ENCODE data around the gene HNRNPA1L2. TPM values are rescaled to one million over a fixed set of nuclear protein-coding genes. Genes with fewer than 3 reads are reported as not detected.

HNRNPA1L2 gene
- total and polyA plus RNA-seq, 9 of the 15 experiments (the other 6 are each of a cell fraction or from before 2014, with no cell fraction given): 3.7 to 10.8 (median 6.8) TPM

DNA sequence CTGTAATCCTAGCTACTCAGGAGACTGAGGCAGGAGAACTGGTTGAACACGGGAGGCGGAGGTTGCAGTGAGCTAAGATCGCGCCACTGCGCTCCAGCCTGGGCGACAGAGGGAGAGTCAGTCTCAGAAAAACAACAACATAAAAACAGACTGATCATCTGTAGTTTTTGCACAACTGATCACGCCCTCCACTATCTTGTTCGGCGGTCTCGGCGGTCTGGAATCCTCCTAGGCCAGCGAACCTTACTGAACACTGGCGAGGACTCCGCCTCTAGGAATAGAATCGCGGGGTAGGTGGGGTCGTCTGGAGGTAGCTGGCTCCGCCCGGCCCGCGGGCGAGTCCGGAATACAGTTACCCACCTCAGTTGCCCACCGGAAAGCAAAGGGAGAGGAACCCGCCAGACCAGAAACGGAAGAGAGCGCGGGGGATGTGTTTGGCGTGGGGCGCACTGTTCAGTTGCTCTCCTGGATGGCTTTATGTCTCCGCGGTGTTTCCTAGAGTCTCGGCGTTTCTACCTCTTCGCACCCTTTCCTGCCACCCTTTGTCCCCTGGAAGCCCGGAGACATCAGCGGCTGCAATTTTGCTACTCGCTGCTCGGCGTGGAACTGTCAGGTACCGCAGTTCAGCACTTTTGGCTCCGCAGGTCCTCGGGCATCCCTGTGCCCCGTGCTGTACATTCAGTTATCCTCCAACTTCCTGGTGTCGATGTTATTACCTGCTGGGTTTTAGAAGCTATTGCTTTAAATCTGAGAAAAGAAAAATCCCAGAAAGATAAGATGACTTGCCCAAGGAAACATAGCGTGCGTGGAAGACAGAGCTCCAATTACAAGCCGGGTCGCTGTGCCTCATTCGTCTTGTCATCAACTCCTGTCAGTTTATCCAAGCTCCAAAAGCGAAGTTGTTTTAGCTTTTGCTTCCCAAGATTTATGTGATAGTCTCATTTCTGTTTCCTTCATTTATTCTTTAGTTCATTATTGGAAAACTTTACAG, 24.9 kb upstream of the HNRNPA1L2 start (continued):
- TF ChIP-seq REST (IDR thresholded peaks at IDR 0.05; ENCODE audit: borderline replicate concordance): 0 out of 2 replicates have a peak, but pooled peaks have one; percentile 21
- no peak for TF ChIP-seq REST (CRISPR knock-in tag; IDR thresholded peaks at IDR 0.05; ENCODE audit: low read depth)
- TF ChIP-seq, protein P1, sequence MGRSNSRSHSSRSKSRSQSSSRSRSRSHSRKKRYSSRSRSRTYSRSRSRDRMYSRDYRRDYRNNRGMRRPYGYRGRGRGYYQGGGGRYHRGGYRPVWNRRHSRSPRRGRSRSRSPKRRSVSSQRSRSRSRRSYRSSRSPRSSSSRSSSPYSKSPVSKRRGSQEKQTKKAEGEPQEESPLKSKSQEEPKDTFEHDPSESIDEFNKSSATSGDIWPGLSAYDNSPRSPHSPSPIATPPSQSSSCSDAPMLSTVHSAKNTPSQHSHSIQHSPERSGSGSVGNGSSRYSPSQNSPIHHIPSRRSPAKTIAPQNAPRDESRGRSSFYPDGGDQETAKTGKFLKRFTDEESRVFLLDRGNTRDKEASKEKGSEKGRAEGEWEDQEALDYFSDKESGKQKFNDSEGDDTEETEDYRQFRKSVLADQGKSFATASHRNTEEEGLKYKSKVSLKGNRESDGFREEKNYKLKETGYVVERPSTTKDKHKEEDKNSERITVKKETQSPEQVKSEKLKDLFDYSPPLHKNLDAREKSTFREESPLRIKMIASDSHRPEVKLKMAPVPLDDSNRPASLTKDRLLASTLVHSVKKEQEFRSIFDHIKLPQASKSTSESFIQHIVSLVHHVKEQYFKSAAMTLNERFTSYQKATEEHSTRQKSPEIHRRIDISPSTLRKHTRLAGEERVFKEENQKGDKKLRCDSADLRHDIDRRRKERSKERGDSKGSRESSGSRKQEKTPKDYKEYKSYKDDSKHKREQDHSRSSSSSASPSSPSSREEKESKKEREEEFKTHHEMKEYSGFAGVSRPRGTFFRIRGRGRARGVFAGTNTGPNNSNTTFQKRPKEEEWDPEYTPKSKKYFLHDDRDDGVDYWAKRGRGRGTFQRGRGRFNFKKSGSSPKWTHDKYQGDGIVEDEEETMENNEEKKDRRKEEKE (IDR thresholded peaks at IDR 0.05; ENCODE audit: borderline replicate concordance in 1 of 2, control insufficient read depth in 1 of 2, low read depth in 2 of 2, low read length in 1 of 2): peak in 1 of 2 experiments; percentile 85; a peak in 2 of 4 replicates
- no peak for TF ChIP-seq MCM2 (IDR thresholded peaks at IDR 0.05; ENCODE audit: low read depth)
- TF ChIP-seq POLR2H (tag; IDR thresholded peaks at IDR 0.05; ENCODE audit: low read depth): peak; percentile 85
- no peak for TF ChIP-seq CREBBP (IDR thresholded peaks at IDR 0.05; ENCODE audit: low read depth, low read length)
- TF ChIP-seq ZNF561 (CRISPR knock-in tag; conservative IDR thresholded peaks at IDR 0.05): no peak
- no peak for TF ChIP-seq TCF7 (IDR thresholded peaks at IDR 0.05; ENCODE audit: borderline replicate concordance)
- no peak for TF ChIP-seq SMARCC2 (IDR thresholded peaks at IDR 0.05; ENCODE audit: low read depth)
- TF ChIP-seq EP300 (IDR thresholded peaks at IDR 0.05; ENCODE audit: low read length): peak; percentile 14; the same call in 1 of the 2 replicates
- peak; percentile 73 for TF ChIP-seq POLR2AphosphoS5 (IDR thresholded peaks at IDR 0.05; ENCODE audit: control insufficient read depth, insufficient read depth, low read depth, low read length)
